Right cardiac atrium (tissue), 5 donors: Measurements from ENCODE around the gene ZNF662. TPM values are rescaled to one million over a fixed set of nuclear protein-coding genes. Genes with fewer than 3 reads are reported as not detected.

Experiments used
- ATAC-seq, 2 donors: fragments of 200-7000 bp; cut with Tn5 transposase; one replicate each; pipeline versions ENCODE4 v1.8.0 to v1.9.1; 2020; ENCODE audit warnings: moderate library complexity in 2 of 2, mild to moderate bottlenecking in 1 of 2
- DNase-seq, 3 donors: peaks; one replicate each; pipeline ENCODE4 v3.0.0-alpha.2; 2020
- H3K27ac ChIP-seq: one replicate; pipeline ENCODE4 v1.5.1; 2013; ENCODE audit warnings: mild to moderate bottlenecking, low read length, control low read depth, moderate library complexity
- H3K27me3 ChIP-seq: one replicate; pipeline ENCODE4 v1.6.1; 2013; ENCODE audit not compliant: control insufficient read depth, insufficient read depth
- H3K4me1 ChIP-seq: one replicate; pipeline ENCODE4 v1.6.1; 2013; ENCODE audit warnings: low read length; ENCODE audit not compliant: control insufficient read depth, insufficient read depth
- H3K4me3 ChIP-seq: one replicate; pipeline ENCODE4 v1.5.1; 2013; ENCODE audit warnings: low read length, control low read depth
- H3K9me3 ChIP-seq: one replicate; pipeline ENCODE4 v1.6.1; 2013; ENCODE audit warnings: low read length; ENCODE audit not compliant: control insufficient read depth
- WGBS: extraction: QIAGEN DNeasy Blood & Tissue Kit; methylation state at CpG from one replicate; pipeline ENCODE4 v1.1.7; 2013; 5-methylcytosine and 5-hydroxymethylcytosine counted together
- intact Hi-C, 4 donors: fragments of 100-400 bp; cut with DNase I; formaldehyde crosslinking; loops; one replicate each; pipeline versions ENCODE4 v1.11.0 to v1.14.0; 2022 to 2023
- polyA plus RNA-seq: library from polyadenylated mRNA; stranded (reverse); fragments of 200-250 nt; gene quantifications from one replicate; pipeline ENCODE4 v1.2.3, GENCODE V29; 2013
- total RNA-seq, 4 donors: library from RNA; stranded (reverse); fragmentation: NEBNext Ultra II Directional; extraction: Animal tissue kit (Norgen Biotek cat#: 25700); gene quantifications; one replicate each; pipeline ENCODE4 v1.2.1, GENCODE V29; 2021
- donor health status: healthy with polysubstance abuse.
- donor health status: DM: no; HTN: yes; CAD: no.
- donor health status: DM: no; HTN: no; CAD: no.
- donor health status: DM: no; HTN: yes; CAD: no; lungs with severe emphysema.
- donor health status: DM: yes; HTN: yes; CAD: no.

The ZNF662 gene
- total and polyA plus RNA-seq, 5 donors: 3.1 to 8.9 (median 6.4) TPM

GRCh38 chr3:42887084-42887483 lies 18.9 kb upstream of the ZNF662 start:
- WGBS: 77% methylated on average over 3 of the region's 3 CpGs
- H3K9me3 ChIP-seq: no peaks in the 10 kb centered on the region
- H3K4me1 ChIP-seq: no peaks in the 10 kb centered on the region
- no peak for ATAC-seq
- no peak overlapping the region for H3K4me3 ChIP-seq
- no peak for DNase-seq
- no peaks in the 10 kb centered on the region for H3K27me3 ChIP-seq
- intact Hi-C loops: no loop called here
- no peak overlapping the region for H3K27ac ChIP-seq

GRCh38 chr3:42891042-42891441 lies 14.9 kb upstream of the ZNF662 start:
- Histone ChIP-seq H3K4me3 (no peak overlapping the region), H3K27ac (no peak overlapping the region), H3K27me3 (no peaks in the 10 kb centered on the region), H3K9me3 (no peaks in the 10 kb centered on the region), H3K4me1 (no peaks in the 10 kb centered on the region)
- ATAC-seq: no peak
- no peak for DNase-seq
- WGBS: 76% methylated on average over 2 of the region's 2 CpGs
- intact Hi-C loops: no loop called here

- intact Hi-C loops: no loop called here
These were observed 13.8 kb upstream of the ZNF662 start for GRCh38 chr3:42892169-42892568.

GRCh38 chr3:42892807-42893206 lies 13.1 kb upstream of the ZNF662 start:
- Histone ChIP-seq H3K27me3 (no peaks in the 10 kb centered on the region), H3K27ac (no peak overlapping the region), H3K9me3 (no peaks in the 10 kb centered on the region), H3K4me1 (no peaks in the 10 kb centered on the region), H3K4me3 (no peak overlapping the region)
- no peak for ATAC-seq
- no peak for DNase-seq
- intact Hi-C loops: no loop called here
- WGBS: 75% methylated on average over 1 of the region's 1 CpG

More at GRCh38 chr3:42892169-42892568, 13.8 kb upstream of the ZNF662 start:
- ATAC-seq (no peak), DNase-seq (no peak)
- H3K27me3 ChIP-seq: no peaks in the 10 kb centered on the region
- 86% methylated on average over 1 of the region's 1 CpG for WGBS
- no peaks in the 10 kb centered on the region for H3K9me3 ChIP-seq
- no peak overlapping the region for H3K4me3 ChIP-seq
- H3K4me1 ChIP-seq: no peaks in the 10 kb centered on the region
- H3K27ac ChIP-seq: no peak overlapping the region

GRCh38 chr3:42894698-42895579 lies 11.0 kb upstream of the ZNF662 start:
- ATAC-seq (no peak), DNase-seq (no peak)
- no peak overlapping the region for H3K4me3 ChIP-seq
- H3K4me1 ChIP-seq: no peaks in the 10 kb centered on the region
- no peak overlapping the region for H3K27ac ChIP-seq
- WGBS: 84% methylated on average over 3 of the region's 3 CpGs
- no peaks in the 10 kb centered on the region for H3K9me3 ChIP-seq
- intact Hi-C loops: no loop called here
- H3K27me3 ChIP-seq: no peaks in the 10 kb centered on the region

- no peaks in the 10 kb centered on the region for H3K9me3 ChIP-seq
- H3K4me1 ChIP-seq: no peaks in the 10 kb centered on the region
- no peak for DNase-seq
- no peak overlapping the region for H3K27ac ChIP-seq
- no peak for ATAC-seq
- no peak overlapping the region for H3K4me3 ChIP-seq
- no peaks in the 10 kb centered on the region for H3K27me3 ChIP-seq
- intact Hi-C loops: no loop called here
These were observed 10.4 kb upstream of the ZNF662 start for GRCh38 chr3:42895580-42895868.

- DNase-seq (no peak), ATAC-seq (no peak)
- Histone ChIP-seq H3K27ac (no peak overlapping the region), H3K4me3 (no peak overlapping the region), H3K27me3 (no peaks in the 10 kb centered on the region), H3K4me1 (no peaks in the 10 kb centered on the region), H3K9me3 (no peaks in the 10 kb centered on the region)
- intact Hi-C loops: no loop called here
These were observed 6.9 kb upstream of the ZNF662 start for GRCh38 chr3:42898896-42899675.

GRCh38 chr3:42900226-42901072 lies 5.5 kb upstream of the ZNF662 start:
- ATAC-seq: no peak
- intact Hi-C loops: no loop called here

GRCh38 chr3:42901073-42901415 lies 4.9 kb upstream of the ZNF662 start:
- ATAC-seq (no peak), DNase-seq (no peak)
- Histone ChIP-seq H3K9me3 (no peaks in the 10 kb centered on the region), H3K27me3 (no peaks in the 10 kb centered on the region), H3K4me3 (no peak overlapping the region), H3K27ac (no peak overlapping the region), H3K4me1 (no peaks in the 10 kb centered on the region)
- intact Hi-C loops: no loop called here
- 84% methylated on average over 3 of the region's 3 CpGs for WGBS

More at GRCh38 chr3:42900226-42901072, 5.5 kb upstream of the ZNF662 start:
- Histone ChIP-seq H3K4me1 (no peaks in the 10 kb centered on the region), H3K27ac (no peak overlapping the region), H3K9me3 (no peaks in the 10 kb centered on the region), H3K27me3 (no peaks in the 10 kb centered on the region), H3K4me3 (no peak overlapping the region)
- 73% methylated on average over 8 of the region's 8 CpGs for WGBS
- no peak for DNase-seq

- Histone ChIP-seq H3K9me3 (no peaks in the 10 kb centered on the region), H3K4me3 (no peak overlapping the region), H3K4me1 (no peaks in the 10 kb centered on the region), H3K27me3 (no peaks in the 10 kb centered on the region), H3K27ac (no peak overlapping the region)
- ATAC-seq (no peak), DNase-seq (no peak)
- intact Hi-C loops: no loop called here
- WGBS: 77% methylated on average over 2 of the region's 2 CpGs
These were observed 3.7 kb upstream of the ZNF662 start for GRCh38 chr3:42902257-42902656.

- intact Hi-C loops: no loop called here
- WGBS: 91% methylated on average over 1 of the region's 1 CpG
- Histone ChIP-seq H3K4me1 (no peaks in the 10 kb centered on the region), H3K4me3 (no peak overlapping the region), H3K27me3 (no peaks in the 10 kb centered on the region), H3K27ac (no peak overlapping the region), H3K9me3 (no peaks in the 10 kb centered on the region)
- ATAC-seq (no peak), DNase-seq (no peak)
These were observed 1.9 kb upstream of the ZNF662 start for GRCh38 chr3:42904076-42904475.
